Sigmoid colon (tissue), 7 donors: Measurements from ENCODE around the gene NLGN1. TPM values are rescaled to one million over a fixed set of nuclear protein-coding genes. Genes with fewer than 3 reads are reported as not detected.

ENCODE experiments used
- DNase-seq: peaks from one replicate; pipeline ENCODE4 v3.0.0-alpha.2; 2019
- H3K27ac ChIP-seq, 4 donors: fragments of 200-600 bp; sonication (generic); one replicate each; pipeline ENCODE4 v1.5.1; 2016 to 2019; ENCODE audit warnings: mild to moderate bottlenecking in 1 of 4
- H3K27me3 ChIP-seq, 3 donors: fragments of 200-600 bp; sonication (generic); one replicate each; pipeline ENCODE4 v1.5.1; 2019; ENCODE audit warnings: mild to moderate bottlenecking in 1 of 3
- H3K36me3 ChIP-seq, 4 donors: fragments of 200-600 bp; sonication (generic); one replicate each; pipeline ENCODE4 v1.5.1; 2016 to 2019
- H3K4me1 ChIP-seq, 4 donors: fragments of 200-600 bp; sonication (generic); one replicate each; pipeline ENCODE4 v1.5.1; 2017 to 2019
- H3K4me3 ChIP-seq, 4 donors: fragments of 200-600 bp; sonication (generic); one replicate each; pipeline ENCODE4 v1.5.1; 2017 to 2019; ENCODE audit warnings: mild to moderate bottlenecking in 2 of 4, moderate library complexity in 1 of 4
- H3K9me3 ChIP-seq, 4 donors: fragments of 200-600 bp in 3 of 4; sonication (generic) in 3 of 4; one replicate each; pipeline versions ENCODE4 v1.5.1 to v1.6.1; 2013 to 2019
- CTCF ChIP-seq, 4 experiments: fragments of 450-650 bp in 3 of 4; fragments of 200-600 bp in 1 of 4; IDR thresholded peaks; one replicate each; pipeline ENCODE4 v1.5.1; 2016 to 2019; ENCODE audit warnings: antibody characterized with exemption in 4 of 4, mild to moderate bottlenecking in 3 of 4, moderate library complexity in 2 of 4
- EP300 ChIP-seq, 4 donors: sonication (generic); formaldehyde crosslinking; IDR thresholded peaks; one replicate each; pipeline ENCODE4 v1.6.1; 2017; ENCODE audit warnings: antibody characterized with exemption in 4 of 4
- POLR2A ChIP-seq, 2 donors: fragments of 450-650 bp; IDR thresholded peaks; one replicate each; pipeline ENCODE4 v1.6.1; 2016; ENCODE audit warnings: antibody characterized with exemption in 2 of 2, mild to moderate bottlenecking in 2 of 2, moderate library complexity in 2 of 2
- POLR2AphosphoS5 ChIP-seq, 4 donors: sonication (generic); formaldehyde crosslinking; IDR thresholded peaks; one replicate each; pipeline ENCODE4 v1.6.1; 2017; ENCODE audit warnings: antibody characterized with exemption in 4 of 4
- WGBS, 2 donors: extraction: QIAGEN DNeasy Blood & Tissue Kit; methylation state at CpG; one replicate each; pipeline ENCODE4 v1.1.7; 2013; 5-methylcytosine and 5-hydroxymethylcytosine counted together
- intact Hi-C: fragments of 100-400 bp; cut with DNase I; formaldehyde crosslinking; loops from one replicate; pipeline ENCODE4 v1.15.1; 2023
- polyA plus RNA-seq, 3 donors: library from polyadenylated mRNA; stranded (reverse); fragments of 200-250 nt; gene quantifications; one replicate each; pipeline ENCODE4 v1.2.3, GENCODE V29; 2013
- total RNA-seq, 4 donors: library from RNA; depleted of rRNA; stranded (reverse); fragments of >200 nt; gene quantifications; one replicate each; pipeline ENCODE4 v1.1.0, GENCODE V29; 2016
- donor health status: healthy with polysubstance abuse.
- donor health status: Bipolar disorder and iron deficiency.
- donor health status: healthy.

NLGN1 gene
- total and polyA plus RNA-seq, 7 donors = under 0.01 to 33.5 (median 28.3) TPM; not detected in 1

- Histone ChIP-seq H3K9me3 (no peaks in the 10 kb centered on the region), H3K4me1 (peaks cover 0 to 8% (median 0%) of the 10 kb centered on the region in 4 donors), H3K27me3 (no peaks in the 10 kb centered on the region), H3K27ac (no peak overlapping the region), H3K4me3 (no peak overlapping the region), H3K36me3 (no peaks in the 10 kb centered on the region)
- no peak for TF ChIP-seq POLR2A (IDR thresholded peaks at IDR 0.05)
- no peak for TF ChIP-seq CTCF (IDR thresholded peaks at IDR 0.05)
- intact Hi-C loops = no loop called here
- WGBS, 2 donors = 26 to 32% methylated on average over 2 of the region's 2 CpGs
- no peak for DNase-seq
Observed at GRCh38 chr3:173913397-173913796, 515.9 kb downstream of the NLGN1 start.

- WGBS, 2 donors = 75 to 80% methylated on average over 1 of the region's 1 CpG
- DNase-seq = no peak
- Histone ChIP-seq H3K27me3 (no peaks in the 10 kb centered on the region), H3K4me3 (no peak overlapping the region), H3K9me3 (no peaks in the 10 kb centered on the region), H3K4me1 (peaks cover 0 to 8% (median 0%) of the 10 kb centered on the region in 4 donors), H3K27ac (no peak overlapping the region), H3K36me3 (no peaks in the 10 kb centered on the region)
- TF ChIP-seq EP300 (IDR thresholded peaks at IDR 0.05) (no peak), POLR2A (IDR thresholded peaks at IDR 0.05) (no peak), CTCF (IDR thresholded peaks at IDR 0.05) (no peak), POLR2AphosphoS5 (IDR thresholded peaks at IDR 0.05) (no peak)
- intact Hi-C loops = no loop called here
Observed at GRCh38 chr3:173913974-173914421, 516.5 kb downstream of the NLGN1 start.

GRCh38 chr3:173916799-173917198 lies 519.3 kb downstream of the NLGN1 start:
- H3K9me3 ChIP-seq = no peaks in the 10 kb centered on the region
- H3K36me3 ChIP-seq = no peaks in the 10 kb centered on the region
- no peak for TF ChIP-seq POLR2A (IDR thresholded peaks at IDR 0.05)
- no peak for TF ChIP-seq CTCF (IDR thresholded peaks at IDR 0.05)
- TF ChIP-seq EP300 (IDR thresholded peaks at IDR 0.05) = no peak
- no peak for TF ChIP-seq POLR2AphosphoS5 (IDR thresholded peaks at IDR 0.05)
- no peak for DNase-seq
- peaks cover 0 to 8% (median 0%) of the 10 kb centered on the region in 4 donors for H3K4me1 ChIP-seq
- H3K27ac ChIP-seq = no peak overlapping the region
- intact Hi-C loops = no loop called here
- no peaks in the 10 kb centered on the region for H3K27me3 ChIP-seq
- no peak overlapping the region for H3K4me3 ChIP-seq

GRCh38 chr3:173920386-173920785 lies 522.8 kb downstream of the NLGN1 start:
- H3K27me3 ChIP-seq = no peaks in the 10 kb centered on the region
- WGBS, 2 donors = 30 to 85% methylated on average over 1 of the region's 1 CpG
- intact Hi-C loops = no loop called here
- no peaks in the 10 kb centered on the region for H3K4me1 ChIP-seq
- H3K27ac ChIP-seq = no peak overlapping the region
- no peaks in the 10 kb centered on the region for H3K36me3 ChIP-seq
- no peak for DNase-seq
- TF ChIP-seq EP300 (IDR thresholded peaks at IDR 0.05) (no peak), POLR2A (IDR thresholded peaks at IDR 0.05) (no peak), POLR2AphosphoS5 (IDR thresholded peaks at IDR 0.05) (no peak), CTCF (IDR thresholded peaks at IDR 0.05) (no peak)
- H3K9me3 ChIP-seq = no peaks in the 10 kb centered on the region
- no peak overlapping the region for H3K4me3 ChIP-seq

GRCh38 chr3:173921732-173922131 lies 524.2 kb downstream of the NLGN1 start:
- no peak for DNase-seq
- Histone ChIP-seq H3K9me3 (no peaks in the 10 kb centered on the region), H3K27me3 (no peaks in the 10 kb centered on the region), H3K4me3 (no peak overlapping the region), H3K4me1 (no peaks in the 10 kb centered on the region), H3K36me3 (no peaks in the 10 kb centered on the region), H3K27ac (no peak overlapping the region)
- intact Hi-C loops = no loop called here
- no peak for TF ChIP-seq CTCF (IDR thresholded peaks at IDR 0.05)
- TF ChIP-seq POLR2AphosphoS5 (IDR thresholded peaks at IDR 0.05) = no peak
- TF ChIP-seq EP300 (IDR thresholded peaks at IDR 0.05) = no peak
- TF ChIP-seq POLR2A (IDR thresholded peaks at IDR 0.05) = no peak
- WGBS, 2 donors = 92 to 93% methylated on average over 2 of the region's 2 CpGs
